HG03196 (cell line): ENCODE data around the gene ACVR2B.
"Not testable (repeated sequence)": the region's sequence is repeated elsewhere in the genome, so short reads cannot be mapped to it uniquely, and the experiment has no call there.

Experiments
- ATAC-seq: cut with Tn5 transposase; IDR thresholded peaks from one replicate; pipeline ENCODE4 v1.9.1; 2021; ENCODE audit not compliant: unreplicated experiment

ACVR2B gene

DNA sequence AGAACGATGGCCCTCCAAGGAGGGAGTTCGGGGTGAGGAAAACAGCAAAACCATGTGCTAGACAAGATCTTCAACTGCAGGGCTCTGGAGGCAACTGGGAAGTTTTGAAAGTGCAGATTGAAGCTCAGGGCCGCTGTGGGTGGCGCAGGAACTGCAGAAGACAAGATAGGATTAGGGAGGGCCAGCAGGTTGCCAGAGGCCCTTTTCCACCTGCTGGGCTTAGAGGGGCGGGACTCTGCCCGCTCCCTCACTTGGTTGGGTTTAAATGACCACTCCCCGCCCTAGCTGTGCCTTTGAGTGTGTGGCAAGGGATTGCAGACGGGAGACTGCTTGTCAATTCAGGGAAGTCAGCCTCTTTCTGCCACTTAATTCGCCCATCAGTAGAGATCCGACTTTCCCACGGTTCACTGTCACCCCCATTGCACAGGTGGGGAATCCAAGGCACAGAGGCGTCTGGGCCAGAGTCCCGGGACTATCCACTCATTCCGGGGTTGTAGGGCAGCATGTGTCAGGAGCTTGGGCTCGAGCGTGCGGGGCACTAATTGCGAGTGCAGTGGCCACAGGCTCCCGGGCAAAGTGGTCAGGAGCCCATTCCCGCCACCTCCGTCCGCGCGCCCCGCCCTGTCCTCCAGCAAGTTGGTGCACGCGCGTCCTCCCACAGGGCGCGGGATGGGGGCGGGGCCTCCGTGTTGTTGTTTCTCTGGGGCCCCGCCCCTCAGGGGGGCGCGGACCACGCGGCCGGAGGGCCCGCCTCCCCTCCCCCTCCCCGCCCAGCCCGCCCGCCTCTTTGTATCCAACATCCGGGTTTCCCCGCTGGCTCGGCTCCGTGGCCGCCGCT lies at the start of gene ACVR2B:
Gene ACVR2B (plus strand): TSS at position 816 of the 838 bp plus-strand sequence. CDS start 433 bp downstream, outside the sequence.
- peak; percentile 48 for ATAC-seq

DNA sequence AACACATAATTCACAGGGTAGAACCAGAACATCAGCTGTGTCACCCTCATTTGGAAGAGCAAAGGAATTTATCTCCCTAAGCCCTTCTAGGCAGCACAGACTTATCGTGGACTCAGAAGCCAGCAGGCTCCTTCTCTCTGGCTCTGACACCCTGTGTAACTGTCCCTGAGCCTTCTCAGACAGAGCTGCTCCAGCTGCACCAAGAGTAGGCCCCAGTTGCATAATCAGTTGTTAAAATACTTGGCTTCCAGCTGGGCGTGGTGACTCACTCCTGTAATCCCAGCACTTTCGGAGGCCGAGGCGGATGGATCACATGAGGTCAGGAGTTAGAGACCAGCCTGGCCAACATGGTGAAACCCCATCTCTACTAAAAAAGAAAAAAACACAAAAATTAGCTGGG lies 49.4 kb upstream of the ACVR2B start:
- no peak for ATAC-seq

DNA sequence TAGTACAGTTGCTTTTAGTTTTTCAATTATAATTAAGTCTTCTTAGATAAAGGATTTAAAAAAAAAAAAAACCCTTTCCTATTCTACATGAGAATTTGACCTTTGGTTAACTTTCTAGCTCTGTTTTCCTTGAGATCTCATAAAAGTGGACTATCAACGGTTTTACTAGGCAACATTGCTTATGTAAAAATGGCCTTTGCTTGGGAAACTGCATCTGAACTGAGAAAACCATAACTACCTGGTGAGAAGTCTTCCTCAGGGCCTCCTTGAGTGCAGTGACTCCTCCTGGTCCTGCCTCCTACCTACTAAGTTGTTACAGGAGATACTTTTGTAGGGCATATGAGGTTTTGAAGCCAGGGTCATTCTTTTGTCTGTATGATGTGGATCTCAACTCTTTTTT lies 42.1 kb upstream of the ACVR2B start:
- ATAC-seq, result no peak

DNA sequence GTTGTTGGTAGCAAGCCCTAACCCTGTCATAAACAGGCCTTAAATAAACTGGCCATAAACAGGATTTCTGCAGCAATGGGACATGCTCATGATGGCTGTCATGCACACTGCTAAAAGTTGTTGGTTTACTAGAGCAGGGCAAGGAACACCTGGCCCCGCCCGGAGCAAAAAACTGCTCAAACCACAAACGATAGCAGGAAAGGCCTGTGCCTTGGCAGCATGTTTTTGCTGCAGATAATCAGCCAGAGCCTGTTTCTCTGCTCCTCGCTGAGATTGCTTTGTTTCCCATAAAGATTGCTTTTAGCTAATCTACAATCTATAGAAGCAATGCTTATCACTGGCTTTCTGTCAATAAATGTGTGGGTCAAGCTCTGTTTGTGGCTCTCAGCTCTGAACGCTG lies 32.9 kb upstream of the ACVR2B start:
- ATAC-seq, result not testable (repeated sequence)

DNA sequence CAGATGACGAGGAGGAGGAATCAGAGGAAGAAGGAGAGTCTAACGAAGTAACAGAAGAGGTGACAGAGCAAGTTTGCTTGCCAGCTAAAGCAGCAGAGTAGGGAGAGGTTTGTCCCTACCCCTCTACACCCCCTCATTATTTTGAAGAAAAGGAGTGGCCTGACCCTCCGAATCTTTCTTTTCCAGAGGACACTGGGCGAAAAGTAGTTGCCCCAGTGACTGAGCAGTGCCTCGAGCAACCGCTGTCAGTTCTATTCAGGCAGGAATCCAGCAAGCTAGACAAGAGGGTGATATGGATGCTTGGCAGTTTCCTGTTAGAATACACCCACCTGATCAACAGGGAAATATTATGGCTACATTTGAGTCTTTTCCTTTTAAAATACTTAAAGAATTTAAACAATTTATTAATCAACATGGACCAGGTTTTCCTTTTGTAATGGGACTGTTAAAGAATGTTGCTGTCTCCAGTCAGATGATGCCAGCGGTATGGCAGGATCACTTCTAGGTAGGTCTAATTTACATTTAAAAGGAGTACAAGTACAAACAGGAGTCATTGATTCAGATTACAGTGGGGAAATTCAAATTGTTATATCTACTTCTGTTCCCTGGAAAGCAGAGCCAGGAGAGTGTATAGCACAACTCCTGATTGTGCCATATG lies 31.9 kb upstream of the ACVR2B start:
- no peak for ATAC-seq

DNA sequence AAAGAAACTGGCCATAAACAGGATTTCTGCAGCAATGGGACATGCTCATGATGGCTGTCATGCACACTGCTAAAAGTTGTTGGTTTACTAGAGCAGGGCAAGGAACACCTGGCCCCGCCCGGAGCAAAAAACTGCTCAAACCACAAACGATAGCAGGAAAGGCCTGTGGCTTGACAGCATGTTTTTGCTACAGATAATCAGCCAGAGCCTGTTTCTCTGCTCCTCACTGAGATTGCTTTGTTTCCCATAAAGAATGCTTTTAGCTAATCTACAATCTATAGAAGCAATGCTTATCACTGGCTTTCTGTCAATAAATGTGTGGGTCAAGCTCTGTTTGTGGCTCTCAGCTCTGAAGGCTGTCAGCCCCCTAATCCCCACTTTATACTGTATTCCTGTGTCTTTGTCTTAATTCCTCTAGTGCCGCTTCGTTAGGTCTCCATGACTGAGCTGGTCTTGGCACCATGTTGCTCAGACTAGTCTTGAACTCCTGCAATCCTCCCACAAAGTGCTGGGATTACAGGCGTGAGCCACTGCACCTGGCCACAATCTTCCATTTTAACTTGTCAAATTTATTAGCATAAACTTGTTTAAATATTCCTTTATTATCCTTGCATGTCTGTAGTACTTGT lies 26.8 kb upstream of the ACVR2B start:
- ATAC-seq, result not testable (repeated sequence)

DNA sequence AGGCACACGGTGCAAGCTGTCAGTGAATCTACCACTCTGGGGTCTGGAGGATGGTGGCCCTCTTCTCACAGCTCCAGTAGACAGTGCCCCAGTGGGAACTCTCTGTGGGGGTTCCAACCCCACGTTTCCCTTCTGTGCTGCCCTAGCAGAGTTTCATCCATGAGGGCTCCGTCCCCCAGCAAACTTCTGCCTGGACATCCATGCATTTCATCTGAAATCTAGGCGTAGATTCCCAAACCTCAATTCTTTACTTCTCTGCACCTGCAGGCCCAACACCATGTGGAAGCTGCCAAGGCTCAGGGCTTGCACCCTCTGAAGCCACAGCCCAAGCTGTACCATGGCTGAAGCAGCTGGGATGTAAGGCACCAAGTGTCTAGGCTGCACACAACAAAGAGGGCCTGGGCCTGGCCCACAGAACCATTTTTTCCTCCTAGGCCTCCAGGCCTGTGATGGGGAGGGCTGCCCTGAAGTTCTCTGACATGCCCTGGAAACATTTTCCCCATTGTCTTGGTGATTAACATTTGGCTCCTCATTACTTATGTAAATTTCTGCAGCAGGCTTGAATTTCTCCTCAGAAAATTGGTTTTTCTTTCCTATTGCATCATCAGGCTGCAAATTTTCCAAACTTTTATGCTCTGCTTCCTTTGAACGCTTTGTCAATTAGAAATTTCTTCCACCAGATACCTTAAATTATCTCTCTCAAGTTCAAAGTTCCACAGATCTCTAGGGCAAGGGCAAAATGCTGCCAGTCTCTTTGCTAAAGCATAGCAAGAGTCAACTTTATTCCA lies 20.6 kb upstream of the ACVR2B start:
- not testable (repeated sequence) for ATAC-seq

DNA sequence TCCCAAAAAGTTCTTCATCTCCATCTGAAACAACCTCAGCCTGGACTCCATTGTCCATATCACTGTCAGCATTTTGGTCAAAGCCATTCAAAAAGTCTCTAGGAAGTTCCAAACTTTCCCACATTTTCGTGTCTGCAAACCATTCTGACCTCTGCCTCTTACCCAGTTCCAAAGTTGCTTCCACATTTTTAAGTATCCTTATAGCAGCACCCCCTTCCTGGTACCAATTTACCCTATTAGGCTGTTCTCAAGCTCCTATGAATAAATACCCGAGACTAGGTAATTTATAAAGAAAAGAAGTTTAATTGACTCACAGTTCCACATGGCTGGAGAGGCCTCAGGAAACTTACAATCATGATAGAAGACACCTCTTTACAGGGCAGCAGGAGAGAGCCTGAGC lies 20.0 kb upstream of the ACVR2B start:
- not testable (repeated sequence) for ATAC-seq

DNA sequence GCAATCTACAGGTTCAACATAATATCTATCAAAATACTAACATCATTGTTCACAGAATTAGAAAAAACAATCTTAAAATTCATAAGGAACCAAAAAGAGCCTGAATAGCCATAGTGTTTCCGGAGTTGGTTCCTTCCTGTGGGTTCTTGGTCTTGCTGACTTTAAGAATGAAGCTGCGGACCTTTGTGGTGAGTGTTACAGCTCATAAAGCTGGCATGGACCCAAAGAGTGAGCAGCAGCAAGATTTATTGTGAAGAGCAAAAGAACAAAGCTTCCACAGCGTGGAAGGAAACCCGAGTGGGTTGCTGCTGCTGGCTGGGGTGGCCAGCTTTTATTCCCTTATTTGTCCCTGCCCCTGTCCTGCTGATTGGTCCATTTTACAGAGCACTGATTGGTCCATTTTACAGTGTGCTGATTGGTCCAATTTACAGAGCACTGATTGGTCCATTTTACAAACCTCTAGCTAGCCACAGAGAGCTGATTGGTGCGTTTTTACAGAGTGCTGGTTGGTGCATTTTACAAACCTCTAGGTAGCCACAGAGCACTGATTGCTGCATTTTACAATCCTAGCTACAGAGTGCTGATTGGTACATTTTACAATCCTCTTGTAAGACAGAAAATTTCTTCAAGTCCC lies 15.1 kb upstream of the ACVR2B start:
- ATAC-seq, result not testable (repeated sequence)

DNA sequence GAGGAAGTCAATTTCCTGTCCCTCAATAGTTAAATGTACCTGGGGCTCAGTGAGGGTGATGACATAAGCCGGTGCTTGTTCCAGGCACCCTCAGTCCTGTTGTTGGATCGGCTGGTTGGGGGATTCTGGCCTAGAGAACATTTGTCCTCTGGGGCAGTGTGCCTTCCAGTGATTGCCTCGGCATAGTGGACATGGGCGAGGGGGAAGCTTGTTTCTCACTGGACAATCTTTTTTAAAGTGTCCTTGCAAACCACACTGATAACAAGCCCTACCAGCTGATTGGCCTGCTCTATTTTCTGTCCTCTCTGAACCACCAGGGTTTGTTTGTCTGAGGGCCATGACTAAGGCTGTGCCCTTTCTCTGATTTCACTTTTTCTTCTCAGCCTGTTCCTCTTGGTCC lies 10.5 kb upstream of the ACVR2B start:
- ATAC-seq, result not testable (repeated sequence)

DNA sequence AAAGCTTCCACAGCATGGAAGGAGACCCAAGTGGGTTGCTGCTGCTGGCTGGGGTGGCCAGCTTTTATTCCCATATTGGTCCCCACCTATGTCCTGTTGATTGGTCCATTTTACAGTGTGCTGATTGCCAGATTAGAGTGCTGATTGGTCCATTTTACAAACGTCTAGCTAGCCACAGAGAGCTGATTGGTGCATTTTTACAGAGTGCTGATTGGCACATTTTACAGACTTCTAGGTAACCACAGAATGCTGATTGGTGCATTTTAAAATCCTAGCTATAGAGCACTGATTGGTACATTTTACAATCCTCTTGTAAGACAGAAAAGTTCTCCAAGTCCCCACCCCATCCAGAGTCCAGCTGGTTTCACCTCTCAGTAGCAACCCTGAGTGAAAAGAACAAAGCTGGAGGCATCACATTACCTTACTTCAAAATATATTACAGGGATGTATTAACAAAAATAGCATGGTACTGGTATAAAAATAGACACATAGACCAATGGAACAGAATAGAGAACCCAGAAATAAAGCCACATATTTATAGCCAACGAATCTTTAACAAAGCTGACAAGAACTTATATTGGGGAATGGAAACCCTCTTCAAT lies 7.5 kb upstream of the ACVR2B start:
- ATAC-seq, result no peak

DNA sequence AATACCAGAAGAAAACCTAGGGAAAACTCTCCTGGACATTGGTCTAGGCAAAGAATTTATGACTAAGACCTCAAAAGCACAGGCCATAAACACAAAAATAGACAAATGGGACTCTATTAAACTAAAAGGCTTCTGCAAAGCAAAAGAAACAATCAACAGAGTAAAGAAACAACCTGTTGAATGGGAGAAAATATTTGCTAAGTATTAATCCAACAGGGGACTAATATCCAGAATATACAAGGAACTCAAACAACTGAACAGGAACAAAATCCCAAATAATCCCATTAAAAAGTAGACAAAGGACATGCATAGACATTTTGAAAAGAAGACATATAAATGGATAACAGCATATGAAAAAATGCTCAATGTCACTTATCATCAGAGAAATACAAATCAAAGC lies 6.9 kb upstream of the ACVR2B start:
- no peak for ATAC-seq

DNA sequence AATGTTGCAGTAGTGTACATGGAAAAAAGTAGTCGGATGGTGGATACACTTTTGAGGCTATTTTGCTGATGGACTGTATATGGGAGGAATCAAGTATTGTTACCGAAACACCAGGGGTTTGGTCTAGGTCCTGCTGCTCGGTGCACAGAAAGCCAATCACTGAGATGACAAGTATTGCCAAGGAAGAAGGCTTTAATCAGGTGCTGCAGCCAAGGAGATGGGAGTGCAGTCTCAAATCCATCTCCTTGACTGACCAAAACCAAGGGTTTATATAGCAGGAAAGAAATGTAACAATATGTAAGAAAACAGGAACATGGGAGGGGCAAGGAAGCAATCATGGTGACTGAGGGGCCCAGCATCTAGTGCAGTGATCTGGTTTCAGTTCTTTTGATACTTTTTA lies 2.8 kb upstream of the ACVR2B start:
- ATAC-seq, result no peak

DNA sequence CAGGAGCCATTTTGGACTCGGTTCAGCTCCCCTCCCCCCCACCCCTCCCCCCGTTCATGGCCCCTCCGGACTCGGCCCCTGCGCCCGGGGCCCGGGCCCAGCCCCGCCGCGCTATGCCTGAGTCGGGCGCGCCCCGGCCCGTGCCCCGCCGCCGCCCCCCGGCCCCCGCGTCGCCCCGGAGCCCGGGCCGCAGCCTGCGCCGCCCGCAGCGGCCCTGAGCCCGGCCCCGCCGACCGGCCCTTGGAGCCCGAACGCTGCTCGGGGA lies 155 bp downstream of the ACVR2B start:
- no peak for ATAC-seq

DNA sequence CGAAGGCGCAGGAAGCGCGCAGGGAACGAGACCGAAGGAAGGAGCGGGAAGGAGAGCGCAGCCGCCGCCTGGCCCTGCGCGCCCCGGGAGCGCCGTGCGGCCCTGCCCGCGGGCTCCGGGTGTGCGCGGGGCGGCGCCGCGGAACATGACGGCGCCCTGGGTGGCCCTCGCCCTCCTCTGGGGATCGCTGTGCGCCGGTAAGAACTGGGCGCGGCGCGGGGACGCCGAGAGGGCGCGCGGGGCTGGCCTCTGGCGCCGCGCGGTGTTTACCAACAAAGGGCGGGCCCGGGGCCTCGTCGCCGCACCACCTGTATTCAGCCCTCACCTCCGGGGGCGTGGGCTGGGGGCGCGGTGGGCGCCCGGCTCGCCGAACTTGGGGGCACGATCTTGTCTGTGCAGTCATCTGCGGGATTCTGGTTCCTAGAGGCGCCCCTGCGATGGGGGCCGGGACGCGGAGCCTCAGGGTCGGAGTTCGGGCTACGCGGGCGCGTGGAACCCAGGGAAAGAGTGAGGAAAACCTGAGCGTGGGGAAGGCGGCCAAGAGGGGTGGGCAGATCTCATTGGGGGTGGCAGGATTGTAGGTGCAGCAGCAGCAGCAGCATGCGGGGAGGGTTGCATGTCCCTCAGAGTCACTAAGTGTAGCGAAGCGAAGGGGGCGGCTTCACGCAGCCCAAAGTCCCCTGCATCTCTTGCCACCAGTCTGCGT lies 641 bp downstream of the ACVR2B start:
- ATAC-seq, result peak; percentile 35

DNA sequence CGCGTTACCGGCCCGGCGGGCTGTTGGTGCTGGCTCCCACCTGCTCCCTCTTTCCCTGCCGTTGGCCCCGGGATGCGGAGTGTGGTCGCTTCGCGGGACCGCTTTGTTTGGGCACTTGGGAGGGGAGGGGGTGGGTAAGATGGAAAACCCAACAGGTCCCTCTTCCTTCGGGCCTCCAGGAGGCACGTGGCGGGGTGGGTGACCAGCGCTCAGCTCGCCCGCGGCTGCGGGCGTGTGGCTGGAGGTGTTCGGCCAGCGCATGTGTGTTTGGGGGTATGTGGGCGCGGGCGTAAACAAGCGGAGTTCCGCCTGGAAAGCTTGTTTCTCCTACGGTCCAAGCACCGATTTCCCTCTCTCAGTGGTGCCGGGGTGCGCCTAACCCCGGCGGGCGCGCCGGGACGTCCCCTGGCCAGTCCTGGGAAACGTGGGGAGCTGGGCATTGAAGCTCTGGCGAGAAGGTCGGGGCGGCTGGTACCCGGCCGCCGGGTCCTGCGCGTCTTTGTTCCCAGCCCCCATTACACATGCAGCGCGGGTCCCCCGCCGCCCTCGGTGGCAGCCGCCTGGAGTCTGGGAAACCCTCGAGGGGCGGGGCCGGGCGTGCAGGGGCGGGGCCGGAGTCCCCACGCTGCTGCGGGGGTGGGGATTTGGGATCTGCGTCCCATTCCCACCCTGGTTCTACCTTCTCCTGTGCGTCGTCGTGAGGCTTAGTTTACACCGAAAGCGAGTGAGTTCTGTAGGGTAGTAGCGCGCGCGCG lies 1.4 kb downstream of the ACVR2B start:
- ATAC-seq, result no peak

DNA sequence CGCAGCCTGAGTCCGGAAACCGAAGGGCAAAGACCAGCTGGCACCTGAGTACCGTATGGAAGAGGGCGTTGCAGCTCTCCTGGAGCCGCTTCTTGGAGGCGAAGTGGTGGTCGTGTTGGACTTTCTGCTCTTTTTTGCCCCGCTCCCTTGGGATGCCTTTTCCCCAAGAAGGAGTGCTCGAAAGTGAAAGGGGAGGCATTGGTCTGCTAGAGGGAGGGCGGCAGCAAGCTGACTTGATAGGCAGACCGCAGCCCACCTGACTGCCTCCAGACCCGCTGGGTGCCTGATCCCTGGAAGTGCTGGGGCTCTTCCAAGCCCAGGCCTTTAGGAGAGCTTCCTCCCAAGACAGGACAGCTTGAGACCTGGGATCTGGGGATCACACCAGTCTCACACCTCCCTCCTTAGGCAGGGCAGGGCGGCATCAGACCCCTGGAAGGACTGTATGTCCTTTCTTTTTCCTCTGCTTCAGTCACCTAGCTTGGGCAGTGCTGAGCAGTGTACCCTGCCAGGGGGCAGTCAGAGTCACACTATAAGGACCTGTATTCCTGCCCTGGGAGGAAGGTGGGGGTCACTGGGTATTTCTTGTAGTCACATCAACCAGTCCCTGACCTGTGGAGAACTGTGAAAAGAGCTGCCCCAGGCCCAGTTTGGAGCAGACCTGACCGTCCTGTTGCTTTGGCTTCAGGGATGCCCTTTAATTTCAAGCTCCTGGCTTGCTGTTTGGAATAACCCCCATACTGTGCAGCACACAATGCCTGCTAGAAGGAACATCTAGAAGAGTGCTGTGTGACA lies 2.1 kb downstream of the ACVR2B start:
- ATAC-seq, result no peak
